ENCODE results near the gene PCDH17. TPM values are rescaled to one million over a fixed set of nuclear protein-coding genes. Genes with fewer than 3 reads are reported as not detected.

PCDH17 gene
- total RNA-seq, 1 experiment from 2014 or later: not detected

- no peak for DNase-seq (ENCODE audit: low spot score)
- in situ Hi-C loops (cut with HindIII; ENCODE audit: low sequenced_read_pairs): no loop called here
These were observed 3.3 kb downstream of the PCDH17 start for GRCh38 chr13:57634839-57635165.

- no peak for DNase-seq (ENCODE audit: low spot score)
- in situ Hi-C loops (cut with HindIII; ENCODE audit: low sequenced_read_pairs): no loop called here
These were observed 4.1 kb downstream of the PCDH17 start for GRCh38 chr13:57635541-57636085.

- in situ Hi-C loops (cut with HindIII; ENCODE audit: low sequenced_read_pairs): no loop called here
These were observed 5.3 kb downstream of the PCDH17 start for GRCh38 chr13:57636816-57637215.

DNA sequence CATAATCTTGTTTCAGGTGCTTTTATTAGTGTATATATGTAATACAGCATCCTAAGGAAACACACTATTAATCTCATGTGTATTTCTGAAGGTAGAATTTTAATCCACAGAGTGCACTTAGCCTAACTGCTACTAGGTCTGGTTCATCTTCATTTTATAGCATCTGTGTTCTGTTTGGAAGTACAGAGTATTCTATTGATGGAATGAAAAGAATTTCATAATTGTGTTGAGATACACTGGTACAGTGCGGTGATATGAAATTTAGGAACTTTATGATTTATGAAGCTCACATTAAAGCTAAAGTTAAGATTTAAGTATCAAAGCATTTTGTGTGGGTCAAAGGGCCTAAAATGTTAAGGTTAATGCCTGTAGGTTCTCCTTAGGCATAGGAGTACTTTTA lies 6.0 kb downstream of the PCDH17 start:
- in situ Hi-C loops (cut with HindIII; ENCODE audit: low sequenced_read_pairs): no loop called here
- no peak for DNase-seq (ENCODE audit: low spot score)

More at GRCh38 chr13:57636816-57637215, 5.3 kb downstream of the PCDH17 start:
- no peak for DNase-seq (ENCODE audit: low spot score)

GRCh38 chr13:57638186-57638890 lies 6.8 kb downstream of the PCDH17 start:
- DNase-seq (ENCODE audit: low spot score): no peak
- in situ Hi-C loops (cut with HindIII; ENCODE audit: low sequenced_read_pairs): no loop called here

GRCh38 chr13:57640607-57641006 lies 9.1 kb downstream of the PCDH17 start:
- in situ Hi-C loops (cut with HindIII; ENCODE audit: low sequenced_read_pairs): no loop called here
- DNase-seq (ENCODE audit: low spot score): no peak

- in situ Hi-C loops (cut with HindIII; ENCODE audit: low sequenced_read_pairs): no loop called here
- DNase-seq (ENCODE audit: low spot score): no peak
These were observed 9.5 kb downstream of the PCDH17 start for GRCh38 chr13:57641051-57641450.

DNA sequence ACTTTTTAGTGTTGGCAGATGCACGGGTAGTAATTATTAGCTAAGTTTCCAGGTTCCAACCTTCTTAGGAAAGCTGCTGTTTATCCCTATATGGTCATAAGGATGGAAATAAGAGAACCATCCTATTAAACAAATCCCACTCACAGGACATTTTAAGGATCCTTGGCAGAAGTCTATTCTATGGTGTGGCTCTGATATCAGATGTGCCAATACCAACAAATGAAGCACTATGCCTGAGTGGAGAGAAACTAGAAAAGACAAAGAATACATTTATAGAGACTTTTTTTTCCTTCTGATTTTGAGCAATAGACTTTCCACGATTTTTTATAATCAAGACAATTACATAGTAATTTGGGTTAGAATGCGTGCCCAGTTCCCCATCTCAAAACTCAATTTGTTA lies 12.6 kb downstream of the PCDH17 start:
- no peak for DNase-seq (ENCODE audit: low spot score)
- in situ Hi-C loops (cut with HindIII; ENCODE audit: low sequenced_read_pairs): no loop called here

- DNase-seq (ENCODE audit: low spot score): no peak
- in situ Hi-C loops (cut with HindIII; ENCODE audit: low sequenced_read_pairs): no loop called here
These were observed 21.9 kb downstream of the PCDH17 start for GRCh38 chr13:57653229-57653989.

DNA sequence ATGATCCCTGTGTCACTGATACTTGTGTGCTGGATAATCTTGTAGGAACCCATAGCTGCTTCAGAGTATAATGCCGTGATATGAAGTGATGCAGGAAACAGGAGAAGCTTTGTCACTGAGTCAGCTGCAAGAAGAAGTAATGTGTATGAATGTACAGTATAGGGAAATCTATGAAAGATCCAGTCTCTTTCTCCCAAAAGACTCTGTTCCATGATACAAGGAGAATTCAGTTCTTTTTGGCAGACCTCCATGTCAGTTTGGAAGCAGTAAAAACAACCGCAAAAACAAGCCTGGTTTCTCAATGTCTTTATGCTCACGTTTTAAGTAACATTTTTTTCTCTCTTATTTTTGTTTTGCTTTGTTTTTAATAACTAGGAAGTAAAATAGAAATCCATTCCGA lies 33.9 kb downstream of the PCDH17 start:
- no peak for DNase-seq (ENCODE audit: low spot score)
- in situ Hi-C loops (cut with HindIII; ENCODE audit: low sequenced_read_pairs): no loop called here

DNA sequence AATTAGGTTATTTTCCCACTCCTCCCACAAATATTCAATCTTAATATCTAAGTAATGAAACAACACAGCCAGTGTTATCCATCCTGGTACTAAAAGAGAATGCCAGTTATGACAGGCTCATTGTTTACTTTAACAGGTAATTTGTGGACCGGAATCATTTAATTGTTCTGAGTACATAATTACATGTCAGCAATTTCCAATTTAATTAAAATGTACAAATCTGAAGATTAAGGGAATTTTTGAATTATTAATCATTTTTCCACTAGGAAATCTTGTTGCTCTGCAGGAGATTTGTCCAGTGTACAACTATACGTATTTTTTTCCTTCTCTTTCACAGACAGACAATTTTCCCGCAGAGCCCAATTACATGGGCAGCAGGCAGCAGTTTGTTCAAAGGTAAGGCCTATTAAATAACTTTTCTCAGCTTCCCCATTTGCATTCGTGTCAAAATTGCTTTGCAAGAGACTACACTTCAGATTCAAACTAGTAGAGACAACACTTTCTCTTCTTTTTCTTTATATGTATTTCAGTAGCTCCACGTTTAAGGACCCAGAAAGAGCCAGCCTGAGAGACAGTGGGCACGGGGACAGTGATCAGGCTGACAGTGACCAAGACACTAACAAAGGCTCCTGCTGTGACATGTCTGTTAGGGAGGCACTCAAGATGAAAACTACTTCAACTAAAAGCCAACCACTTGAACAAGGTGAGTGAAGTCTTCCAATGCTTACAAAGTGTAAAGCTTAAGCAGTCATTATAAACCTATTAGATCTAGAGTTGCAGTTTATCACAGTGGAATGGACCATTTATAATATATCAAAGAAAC lies 34.8 kb downstream of the PCDH17 start:
- DNase-seq (ENCODE audit: low spot score): no peak
- in situ Hi-C loops (cut with HindIII; ENCODE audit: low sequenced_read_pairs): no loop called here

GRCh38 chr13:57672168-57672567 lies 40.6 kb downstream of the PCDH17 start:
- in situ Hi-C loops (cut with HindIII; ENCODE audit: low sequenced_read_pairs): no loop called here
- no peak for DNase-seq (ENCODE audit: low spot score)

GRCh38 chr13:57673197-57673596 lies 41.7 kb downstream of the PCDH17 start:
- in situ Hi-C loops (cut with HindIII; ENCODE audit: low sequenced_read_pairs): no loop called here
- DNase-seq (ENCODE audit: low spot score): no peak

GRCh38 chr13:57675526-57675925 lies 44.0 kb downstream of the PCDH17 start:
- DNase-seq (ENCODE audit: low spot score): no peak
- in situ Hi-C loops (cut with HindIII; ENCODE audit: low sequenced_read_pairs): no loop called here

DNA sequence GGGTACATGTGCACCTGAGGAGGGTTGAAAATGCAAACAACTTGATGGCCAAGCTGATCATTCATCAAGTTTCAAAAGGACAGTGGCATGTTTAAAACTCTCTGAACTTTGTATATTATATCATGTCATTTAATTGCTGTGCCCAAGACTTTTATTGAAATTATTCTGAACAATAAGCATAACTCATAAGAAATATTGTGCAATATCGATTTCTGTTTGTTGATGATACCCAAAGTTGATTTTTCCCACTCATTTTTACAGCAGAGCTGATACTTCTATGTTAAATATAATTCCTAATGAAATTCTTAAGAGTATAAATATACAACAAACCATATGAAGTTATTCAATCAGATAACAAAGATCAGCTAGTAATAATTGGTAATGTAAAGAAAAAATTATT lies 49.1 kb downstream of the PCDH17 start:
- no peak for DNase-seq (ENCODE audit: low spot score)
- in situ Hi-C loops (cut with HindIII; ENCODE audit: low sequenced_read_pairs): no loop called here

- DNase-seq (ENCODE audit: low spot score): no peak
- in situ Hi-C loops (cut with HindIII; ENCODE audit: low sequenced_read_pairs): no loop called here
These were observed 50.7 kb downstream of the PCDH17 start for GRCh38 chr13:57682128-57682716.

DNA sequence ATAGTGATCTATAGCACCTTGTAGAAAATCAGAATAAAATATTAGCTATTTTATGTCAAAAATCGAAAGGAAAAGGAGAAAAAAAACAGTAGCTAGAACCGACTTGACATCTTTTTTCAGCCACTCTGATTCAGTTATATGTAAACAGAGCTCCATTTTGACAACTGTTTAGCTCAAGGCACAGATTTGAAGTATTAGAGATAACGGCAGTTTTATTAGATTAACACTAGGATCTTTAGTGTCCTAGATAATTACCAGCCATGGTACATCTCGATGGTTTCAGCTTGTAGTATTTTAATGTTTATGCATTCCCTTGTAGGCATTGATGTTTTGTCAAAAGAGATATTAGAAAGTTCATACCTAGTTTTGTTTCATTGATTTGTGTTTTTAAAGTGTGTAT lies 67.3 kb downstream of the PCDH17 start:
- no peak for DNase-seq (ENCODE audit: low spot score)
- in situ Hi-C loops (cut with HindIII; ENCODE audit: low sequenced_read_pairs): no loop called here

DNA sequence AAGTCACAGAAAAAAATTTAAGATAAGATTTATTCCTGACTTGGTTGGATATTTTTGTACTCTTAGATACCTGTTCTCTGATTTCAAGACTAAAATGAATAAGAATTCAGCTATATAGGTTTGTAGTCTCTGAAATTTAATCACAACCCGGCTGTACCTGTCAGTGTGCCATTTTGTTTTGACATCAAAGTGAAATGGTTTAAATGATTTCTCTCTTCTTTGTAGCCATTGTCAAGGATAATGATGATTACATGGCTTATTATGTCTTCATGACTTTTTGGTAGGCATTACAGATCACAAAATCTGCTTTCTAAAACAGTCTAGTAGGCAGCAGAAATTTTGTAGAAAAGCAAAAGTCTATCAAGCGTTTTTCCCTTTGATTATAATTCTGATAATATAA lies 72.5 kb downstream of the PCDH17 start:
- in situ Hi-C loops (cut with HindIII; ENCODE audit: low sequenced_read_pairs): no loop called here

DNA sequence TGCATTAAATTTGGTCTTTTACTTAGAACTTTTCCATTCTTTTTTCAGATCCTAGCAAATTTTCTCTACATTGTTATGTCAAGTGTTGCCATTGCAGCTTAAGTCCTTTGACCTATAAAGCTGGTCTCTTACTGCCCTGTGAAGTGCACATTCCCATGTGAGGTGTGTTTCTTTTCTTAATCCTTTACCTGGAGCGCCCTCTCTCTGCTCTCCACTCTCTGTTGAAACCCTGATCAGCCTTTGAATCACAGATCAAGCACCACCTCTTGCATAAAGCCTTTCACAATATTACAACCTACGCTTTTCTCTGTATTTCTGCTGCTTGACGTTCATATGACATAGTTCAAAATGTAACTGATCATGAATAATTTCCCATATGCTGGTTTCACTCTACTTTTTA lies 84.8 kb downstream of the PCDH17 start:
- no peak for DNase-seq (ENCODE audit: low spot score)
- in situ Hi-C loops (cut with HindIII; ENCODE audit: low sequenced_read_pairs): no loop called here

More for the DNA sequence above, 72.5 kb downstream of the PCDH17 start:
- no peak for DNase-seq (ENCODE audit: low spot score)

Data from G401 (cell line).